ENCODE results near the gene FOXP1. TPM values are rescaled to one million over a fixed set of nuclear protein-coding genes. Genes with fewer than 3 reads are reported as not detected.
A peak's percentile ranks its signal among the peaks of the same experiment; 100 is the strongest.

The FOXP1 gene
- total RNA-seq, 1 donor from 2014 or later: 107 TPM

DNA sequence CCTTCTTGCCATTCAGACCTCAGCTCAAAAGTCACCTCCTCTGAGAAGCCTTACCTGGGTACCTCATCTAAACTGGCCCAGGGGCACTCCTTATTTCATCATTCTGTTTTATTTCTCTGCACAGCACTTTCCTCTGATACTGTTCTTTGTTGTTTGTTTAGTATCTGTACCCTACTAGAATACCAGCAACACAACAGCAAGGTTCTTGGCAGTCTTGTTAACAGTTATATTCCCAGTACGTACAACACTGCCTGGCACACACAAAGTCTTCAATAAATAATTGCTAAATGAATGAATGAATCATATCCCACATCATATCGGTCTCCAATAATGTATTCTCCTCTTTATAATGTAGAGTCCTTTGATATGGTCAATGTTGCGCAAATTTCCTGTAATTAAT is 188.1 kb downstream of the FOXP1 start:
- no peak overlapping the region for H3K27ac ChIP-seq (ENCODE audit: low read depth, low read length)
- H3K36me3 Mint-ChIP-seq (ENCODE audit: low read depth, unreplicated experiment): peaks cover 3% of the 10 kb centered on the region
- no peak for FAIRE-seq
- no peaks in the 10 kb centered on the region for H3K9me3 ChIP-seq (ENCODE audit: insufficient read depth, low read depth, low read length)
- peaks cover 23% of the 10 kb centered on the region for H3K4me1 ChIP-seq (ENCODE audit: insufficient read depth, low read length)
- no peak overlapping the region for H3K4me3 ChIP-seq (ENCODE audit: insufficient read depth, low read depth, low read length)
- H3K4me2 ChIP-seq (ENCODE audit: low read length): no peak overlapping the region
- H3K4me1 Mint-ChIP-seq (ENCODE audit: low read depth, unreplicated experiment): peaks cover 38% of the 10 kb centered on the region
- no peaks in the 10 kb centered on the region for H3K27me3 Mint-ChIP-seq (ENCODE audit: low read depth, unreplicated experiment)
- peaks cover 49% of the 10 kb centered on the region for H4K20me1 ChIP-seq (ENCODE audit: insufficient read depth, low read length)
- no peak overlapping the region for H2AFZ ChIP-seq (ENCODE audit: low read depth, low read length)
- no peak overlapping the region for H3K9ac ChIP-seq (ENCODE audit: low read length)
- no peak overlapping the region for H3K27ac Mint-ChIP-seq (ENCODE audit: unreplicated experiment)
- H3K36me3 ChIP-seq (ENCODE audit: insufficient read depth, low read length): no peaks in the 10 kb centered on the region
- TF ChIP-seq, protein P1, sequence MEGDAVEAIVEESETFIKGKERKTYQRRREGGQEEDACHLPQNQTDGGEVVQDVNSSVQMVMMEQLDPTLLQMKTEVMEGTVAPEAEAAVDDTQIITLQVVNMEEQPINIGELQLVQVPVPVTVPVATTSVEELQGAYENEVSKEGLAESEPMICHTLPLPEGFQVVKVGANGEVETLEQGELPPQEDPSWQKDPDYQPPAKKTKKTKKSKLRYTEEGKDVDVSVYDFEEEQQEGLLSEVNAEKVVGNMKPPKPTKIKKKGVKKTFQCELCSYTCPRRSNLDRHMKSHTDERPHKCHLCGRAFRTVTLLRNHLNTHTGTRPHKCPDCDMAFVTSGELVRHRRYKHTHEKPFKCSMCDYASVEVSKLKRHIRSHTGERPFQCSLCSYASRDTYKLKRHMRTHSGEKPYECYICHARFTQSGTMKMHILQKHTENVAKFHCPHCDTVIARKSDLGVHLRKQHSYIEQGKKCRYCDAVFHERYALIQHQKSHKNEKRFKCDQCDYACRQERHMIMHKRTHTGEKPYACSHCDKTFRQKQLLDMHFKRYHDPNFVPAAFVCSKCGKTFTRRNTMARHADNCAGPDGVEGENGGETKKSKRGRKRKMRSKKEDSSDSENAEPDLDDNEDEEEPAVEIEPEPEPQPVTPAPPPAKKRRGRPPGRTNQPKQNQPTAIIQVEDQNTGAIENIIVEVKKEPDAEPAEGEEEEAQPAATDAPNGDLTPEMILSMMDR (IDR thresholded peaks at IDR 0.05; ENCODE audit: insufficient read depth, low read depth, low read length): no peak
- TF ChIP-seq EZH2 (IDR thresholded peaks at IDR 0.05; ENCODE audit: insufficient read depth, low read length): no peak
- no peaks in the 10 kb centered on the region for H3K27me3 ChIP-seq (ENCODE audit: insufficient read depth, low read length)
- H3K9me3 Mint-ChIP-seq (ENCODE audit: unreplicated experiment): no peaks in the 10 kb centered on the region
- H3K79me2 ChIP-seq (ENCODE audit: insufficient read depth, low read length): peaks cover 88% of the 10 kb centered on the region
- peak; percentile 22 for DNase-seq (ENCODE audit: low read depth)
- H3K4me3 Mint-ChIP-seq (ENCODE audit: unreplicated experiment): no peak overlapping the region

DNA sequence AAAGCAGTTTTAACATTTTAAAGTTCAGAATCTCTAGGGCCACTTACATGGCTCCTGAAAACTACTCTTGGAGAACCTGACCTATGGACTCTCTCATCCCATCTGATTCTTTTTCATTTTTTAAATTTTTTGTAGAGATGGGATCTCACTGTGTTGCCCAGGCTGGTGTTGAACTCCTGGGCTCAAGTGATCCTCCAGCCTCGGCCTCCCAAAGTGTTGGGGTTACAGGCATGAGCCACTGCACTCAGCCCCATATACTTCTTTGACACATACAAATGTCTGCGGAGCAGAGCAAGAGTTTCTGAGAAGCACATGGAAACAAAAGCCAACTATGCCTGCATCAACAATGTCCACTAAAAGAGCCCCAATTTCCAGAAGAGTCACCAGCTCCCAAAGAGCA is 189.8 kb downstream of the FOXP1 start:
- H3K27me3 ChIP-seq (ENCODE audit: insufficient read depth, low read length): no peaks in the 10 kb centered on the region
- no peak overlapping the region for H3K4me3 ChIP-seq (ENCODE audit: insufficient read depth, low read depth, low read length)
- H3K36me3 ChIP-seq (ENCODE audit: insufficient read depth, low read length): no peaks in the 10 kb centered on the region
- no peak for DNase-seq (ENCODE audit: low read depth)
- no peak overlapping the region for H3K4me3 Mint-ChIP-seq (ENCODE audit: unreplicated experiment)
- H3K9me3 ChIP-seq (ENCODE audit: insufficient read depth, low read depth, low read length): no peaks in the 10 kb centered on the region
- no peak for FAIRE-seq
- TF ChIP-seq EZH2 (IDR thresholded peaks at IDR 0.05; ENCODE audit: insufficient read depth, low read length): no peak
- TF ChIP-seq, protein P1 (IDR thresholded peaks at IDR 0.05; ENCODE audit: insufficient read depth, low read depth, low read length): no peak
- peaks cover 35% of the 10 kb centered on the region for H3K4me1 ChIP-seq (ENCODE audit: insufficient read depth, low read length)
- no peak overlapping the region for H3K4me2 ChIP-seq (ENCODE audit: low read length)
- peaks cover 43% of the 10 kb centered on the region for H4K20me1 ChIP-seq (ENCODE audit: insufficient read depth, low read length)
- H3K79me2 ChIP-seq (ENCODE audit: insufficient read depth, low read length): peaks cover 74% of the 10 kb centered on the region
- H3K9me3 Mint-ChIP-seq (ENCODE audit: unreplicated experiment): no peaks in the 10 kb centered on the region
- no peaks in the 10 kb centered on the region for H3K27me3 Mint-ChIP-seq (ENCODE audit: low read depth, unreplicated experiment)
- no peak overlapping the region for H3K9ac ChIP-seq (ENCODE audit: low read length)
- no peak overlapping the region for H3K27ac ChIP-seq (ENCODE audit: low read depth, low read length)
- H3K36me3 Mint-ChIP-seq (ENCODE audit: low read depth, unreplicated experiment): peaks cover 3% of the 10 kb centered on the region
- H2AFZ ChIP-seq (ENCODE audit: low read depth, low read length): no peak overlapping the region
- H3K27ac Mint-ChIP-seq (ENCODE audit: unreplicated experiment): no peak overlapping the region
- H3K4me1 Mint-ChIP-seq (ENCODE audit: low read depth, unreplicated experiment): peaks cover 44% of the 10 kb centered on the region

DNA sequence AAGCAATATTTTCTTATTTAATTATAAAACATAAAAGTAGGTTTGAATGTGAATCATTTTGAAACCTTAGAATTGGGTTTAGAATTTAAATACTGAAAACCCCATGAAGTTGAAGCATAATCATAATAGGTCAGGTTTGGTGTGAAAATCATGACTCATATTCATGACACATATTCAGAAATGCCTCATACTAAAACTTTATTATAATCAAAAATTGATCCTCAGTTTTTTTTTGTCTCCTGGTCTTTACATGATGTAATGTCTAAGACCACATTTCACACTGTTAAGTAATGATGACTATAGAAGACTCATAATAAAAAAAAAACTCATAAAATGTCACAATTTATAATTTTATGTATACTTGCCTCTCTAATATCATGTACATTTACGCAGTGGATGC is 190.4 kb downstream of the FOXP1 start:
- DNase-seq (ENCODE audit: low read depth): peak; percentile 25
- H3K4me1 ChIP-seq (ENCODE audit: insufficient read depth, low read length): peaks cover 29% of the 10 kb centered on the region
- H2AFZ ChIP-seq (ENCODE audit: low read depth, low read length): no peak overlapping the region
- TF ChIP-seq EZH2 (IDR thresholded peaks at IDR 0.05; ENCODE audit: insufficient read depth, low read length): no peak
- TF ChIP-seq, protein P1 (IDR thresholded peaks at IDR 0.05; ENCODE audit: insufficient read depth, low read depth, low read length): no peak
- Mint-ChIP-seq H3K4me3 (ENCODE audit: unreplicated experiment) (no peak overlapping the region), H3K36me3 (ENCODE audit: low read depth, unreplicated experiment) (peaks cover 3% of the 10 kb centered on the region), H3K4me1 (ENCODE audit: low read depth, unreplicated experiment) (peaks cover 38% of the 10 kb centered on the region), H3K9me3 (ENCODE audit: unreplicated experiment) (no peaks in the 10 kb centered on the region), H3K27ac (ENCODE audit: unreplicated experiment) (no peak overlapping the region), H3K27me3 (ENCODE audit: low read depth, unreplicated experiment) (no peaks in the 10 kb centered on the region)
- H3K4me2 ChIP-seq (ENCODE audit: low read length): no peak overlapping the region
- no peak for FAIRE-seq
- H4K20me1 ChIP-seq (ENCODE audit: insufficient read depth, low read length): peaks cover 36% of the 10 kb centered on the region
- no peaks in the 10 kb centered on the region for H3K36me3 ChIP-seq (ENCODE audit: insufficient read depth, low read length)
- no peak overlapping the region for H3K4me3 ChIP-seq (ENCODE audit: insufficient read depth, low read depth, low read length)
- H3K27ac ChIP-seq (ENCODE audit: low read depth, low read length): no peak overlapping the region
- H3K9ac ChIP-seq (ENCODE audit: low read length): no peak overlapping the region
- H3K27me3 ChIP-seq (ENCODE audit: insufficient read depth, low read length): no peaks in the 10 kb centered on the region
- H3K9me3 ChIP-seq (ENCODE audit: insufficient read depth, low read depth, low read length): no peaks in the 10 kb centered on the region
- peaks cover 74% of the 10 kb centered on the region for H3K79me2 ChIP-seq (ENCODE audit: insufficient read depth, low read length)

Data from astrocyte (in vitro differentiated cells and primary cell).